Activated CD4-positive, CD25-positive, alpha-beta regulatory T cell treated with anti-CD3 and anti-CD28 coated beads, Interleukin-2, amount 50 U/mL, for 24 hours (primary cell): ENCODE results near the gene MSI2.

Experiments used
- ATAC-seq, 2 donors: fragments of 150-1000 bp; cut with Tn5 transposase; one replicate each; pipeline ENCODE4 v1.10.0; 2021; ENCODE audit warnings: mild to moderate bottlenecking in 1 of 2, moderate library complexity in 1 of 2

Gene MSI2

GRCh38 chr17:57373048-57373447, 116.7 kb downstream of the MSI2 start:
- no peak for ATAC-seq

GRCh38 chr17:57373756-57374155, 117.4 kb downstream of the MSI2 start:
- ATAC-seq = no peak

GRCh38 chr17:57375040-57375769, 118.9 kb downstream of the MSI2 start:
- no peak for ATAC-seq

DNA sequence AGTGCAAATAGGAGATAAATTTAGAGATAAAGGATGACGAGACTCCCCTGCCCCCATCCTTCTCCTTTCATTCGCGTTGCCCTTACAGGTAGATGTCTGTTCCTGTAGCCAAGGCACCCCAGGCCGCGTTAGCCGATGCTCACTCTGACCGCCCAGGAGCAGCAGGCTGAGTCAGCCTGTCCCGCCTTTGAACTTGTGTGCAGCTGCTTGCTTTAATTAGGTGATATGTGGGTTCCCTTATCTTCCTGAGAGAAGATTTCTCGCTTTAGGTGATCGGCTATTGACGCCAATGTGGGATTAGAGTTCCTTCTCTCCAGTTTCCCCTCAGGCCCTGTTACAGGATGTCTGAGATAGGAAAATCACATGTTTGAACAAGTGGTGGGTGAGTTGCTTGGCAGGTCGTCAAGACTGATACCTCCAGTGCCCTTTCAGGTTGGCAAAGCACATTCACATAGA, 119.5 kb downstream of the MSI2 start:
- ATAC-seq = no peak

DNA sequence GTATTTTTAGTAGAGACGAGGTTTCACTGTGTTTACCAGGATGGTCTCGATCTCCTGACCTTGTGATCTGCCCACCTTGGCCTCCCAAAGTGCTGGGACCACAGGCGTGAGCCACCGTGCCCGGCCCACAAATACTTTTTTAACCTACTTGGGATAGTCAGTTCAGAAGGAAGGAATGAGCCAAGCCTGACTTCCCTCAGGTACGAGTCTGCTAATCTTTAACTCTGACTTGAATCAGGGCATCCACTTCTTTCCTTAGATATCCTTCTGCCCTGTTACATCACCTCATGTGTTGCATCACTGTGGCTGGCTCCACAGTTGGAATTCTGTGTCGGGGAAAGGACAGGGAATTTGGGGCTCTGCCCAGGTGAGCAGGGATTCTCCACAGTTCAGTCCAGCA, 120.8 kb downstream of the MSI2 start:
- no peak for ATAC-seq

GRCh38 chr17:57379237-57379894, 123.0 kb downstream of the MSI2 start:
- peak in 1 of 2 donors; percentile 20 for ATAC-seq

DNA sequence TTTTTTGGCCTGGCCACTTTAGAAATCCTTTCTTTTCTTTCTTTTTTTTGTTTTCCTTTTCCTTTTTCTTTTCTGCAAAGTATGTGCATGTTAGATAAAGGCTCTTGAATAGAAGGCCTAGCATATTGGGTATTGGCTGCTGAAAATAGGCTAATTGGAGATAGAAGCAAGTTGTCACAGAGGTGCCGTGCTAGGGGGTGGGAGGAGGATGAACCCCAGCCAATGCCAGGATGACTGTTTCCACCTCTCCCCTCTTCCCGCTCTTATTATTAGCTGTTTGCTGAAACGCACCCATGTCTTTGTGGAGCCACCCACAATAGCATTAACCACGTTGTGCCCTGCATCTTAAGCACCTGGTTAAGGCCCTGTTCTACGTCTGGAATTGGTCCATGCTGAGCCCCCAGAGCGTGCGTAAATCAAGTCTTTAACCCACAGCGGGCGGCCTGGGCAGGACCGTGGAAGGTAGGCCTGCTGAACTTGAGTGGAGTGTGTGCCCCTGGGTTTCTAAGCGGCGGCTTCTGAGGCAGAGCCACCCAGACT, 123.6 kb downstream of the MSI2 start:
- ATAC-seq = no peak

DNA sequence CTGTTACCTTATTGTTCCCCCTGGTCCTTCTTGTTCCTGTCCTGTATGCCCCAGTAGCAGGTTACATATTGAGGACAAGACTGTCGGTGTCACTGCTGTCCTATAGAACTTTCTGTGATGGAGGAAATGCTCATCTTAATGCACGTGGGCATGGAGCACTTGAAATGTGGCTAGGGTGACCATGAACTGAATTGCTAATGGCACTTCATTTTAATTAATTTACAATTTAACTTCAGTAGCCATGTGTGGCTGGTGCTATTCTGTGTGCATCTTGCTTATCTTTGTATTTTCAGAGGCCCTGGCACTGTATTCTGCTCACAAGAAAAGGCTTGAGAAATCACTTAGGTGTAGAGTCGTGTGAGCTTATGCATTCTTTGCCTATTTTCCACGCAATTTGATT, 125.2 kb downstream of the MSI2 start:
- ATAC-seq = no peak

DNA sequence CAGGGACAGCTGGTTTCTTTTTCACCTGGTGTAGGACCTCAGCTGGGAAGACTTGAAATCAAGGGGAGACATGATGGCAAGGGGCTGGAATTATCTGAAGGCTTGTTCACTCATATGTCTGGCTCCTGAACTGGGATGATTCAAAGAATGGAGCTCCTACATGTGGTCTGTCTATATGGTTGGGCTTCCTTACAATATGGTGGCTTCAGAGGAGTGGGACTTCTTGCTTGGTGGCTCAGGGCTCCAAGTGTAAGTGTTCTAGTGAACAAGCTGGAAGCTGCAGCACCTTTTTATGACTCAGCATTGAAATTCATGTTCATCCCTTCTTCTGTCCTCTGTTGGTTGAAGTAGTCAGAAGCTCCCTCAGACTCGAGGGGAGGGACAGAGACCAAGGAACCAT, 127.9 kb downstream of the MSI2 start:
- ATAC-seq = no peak

DNA sequence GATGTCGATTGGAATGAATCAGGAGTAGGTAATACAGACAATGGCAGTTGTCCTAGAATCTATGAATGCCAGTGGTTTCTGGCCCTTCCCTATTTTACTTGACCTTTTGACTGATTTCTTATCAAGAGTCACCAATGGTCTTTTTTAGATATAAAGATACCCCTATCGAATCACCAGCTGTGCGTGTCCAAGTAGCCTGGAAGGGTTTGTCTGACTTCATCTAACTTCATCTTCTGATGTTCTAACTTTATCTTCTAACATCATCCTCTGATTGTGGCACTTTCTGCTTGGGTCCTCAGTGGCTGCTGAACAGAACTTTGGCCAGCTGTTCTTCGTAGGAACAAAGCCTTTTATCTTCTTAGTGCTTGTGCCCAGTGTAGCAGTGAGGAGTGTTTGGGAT, 129.7 kb downstream of the MSI2 start:
- no peak for ATAC-seq

DNA sequence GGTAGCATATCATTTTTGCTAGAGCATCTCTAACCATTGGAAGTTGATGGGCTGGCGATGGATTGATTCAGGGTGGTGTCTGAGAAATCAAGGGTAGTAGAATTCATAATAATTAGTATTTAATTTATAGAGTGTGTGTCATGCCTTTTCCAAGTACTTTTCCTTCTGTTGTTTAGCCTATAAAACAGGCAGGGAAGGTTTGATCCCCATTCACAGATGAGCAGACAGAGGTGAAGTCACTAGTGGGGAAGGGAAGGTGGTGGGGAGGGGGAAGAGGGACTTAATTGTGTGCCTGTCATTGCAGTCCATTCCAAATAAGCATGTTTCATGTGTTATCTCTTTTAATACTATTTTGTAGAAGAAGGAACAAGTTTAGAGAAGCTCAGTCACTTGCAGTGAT, 131.3 kb downstream of the MSI2 start:
- ATAC-seq = no peak

DNA sequence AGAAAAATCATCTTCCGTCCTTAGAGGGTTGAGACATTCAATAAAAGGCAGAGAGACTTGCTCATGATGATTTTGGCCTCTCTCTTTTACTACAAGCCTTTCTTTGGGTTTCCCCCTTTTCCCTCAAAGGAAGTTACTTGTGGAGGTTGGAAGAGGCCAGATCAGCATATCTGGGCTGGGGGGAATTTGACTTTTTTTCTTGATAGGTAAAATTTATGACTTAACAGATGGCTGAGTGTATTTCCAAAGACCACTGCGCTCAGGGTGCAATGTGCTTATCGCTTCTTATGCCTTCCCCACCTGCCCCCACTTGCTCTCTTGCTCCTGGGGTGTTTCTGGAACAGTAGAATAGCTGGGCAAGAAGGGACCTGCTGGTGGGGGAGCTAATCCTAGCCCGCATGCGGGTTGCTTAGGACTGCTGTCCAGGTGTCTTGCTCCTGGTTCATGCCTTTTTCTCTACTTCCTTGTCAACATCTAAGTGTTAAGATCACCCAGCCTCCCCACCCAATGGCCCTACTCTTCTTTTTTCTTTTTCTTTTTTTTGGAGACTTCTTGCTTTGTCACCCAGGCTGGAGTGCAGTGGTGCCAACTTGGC, 131.9 kb downstream of the MSI2 start:
- no peak for ATAC-seq

- no peak for ATAC-seq
Observed at GRCh38 chr17:57389473-57389872, 133.2 kb downstream of the MSI2 start.

DNA sequence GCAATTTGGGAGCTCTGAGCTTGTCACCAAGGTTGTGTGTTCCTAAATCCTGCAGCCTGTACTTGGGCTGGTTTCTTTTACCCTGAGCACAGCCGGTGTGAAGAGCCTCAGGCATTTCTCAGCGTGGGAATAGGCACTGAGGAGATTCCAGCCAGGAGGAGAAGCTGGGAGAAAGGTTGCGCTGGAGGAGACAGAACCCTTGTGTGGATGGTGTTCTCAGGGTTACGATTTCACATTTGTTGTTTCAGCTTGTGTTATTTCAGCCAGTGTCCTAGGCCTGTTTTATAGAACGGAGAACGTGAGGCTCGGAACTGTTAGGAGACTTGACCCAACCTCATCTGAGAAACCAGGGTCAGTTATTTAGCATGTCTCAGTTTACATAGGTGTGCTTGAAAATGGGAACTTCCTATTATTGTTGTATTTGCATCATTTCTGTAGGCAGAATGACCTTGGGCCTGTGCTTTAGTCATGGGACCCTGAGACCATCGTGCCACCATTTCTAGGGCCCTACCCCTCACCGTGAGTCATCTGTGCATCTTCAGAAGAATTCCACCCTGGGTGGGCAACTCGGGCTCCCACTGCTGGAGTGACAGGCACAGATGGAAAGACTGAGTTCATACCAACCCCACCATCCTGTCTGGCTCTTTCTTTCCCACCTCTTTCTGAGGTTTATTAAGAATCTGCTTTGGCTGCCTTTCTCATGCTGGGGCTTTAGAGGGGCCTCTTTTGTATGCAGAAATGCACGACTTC, 134.9 kb downstream of the MSI2 start:
- ATAC-seq = no peak

- no peak for ATAC-seq
Observed at GRCh38 chr17:57391857-57392471, 135.6 kb downstream of the MSI2 start.

DNA sequence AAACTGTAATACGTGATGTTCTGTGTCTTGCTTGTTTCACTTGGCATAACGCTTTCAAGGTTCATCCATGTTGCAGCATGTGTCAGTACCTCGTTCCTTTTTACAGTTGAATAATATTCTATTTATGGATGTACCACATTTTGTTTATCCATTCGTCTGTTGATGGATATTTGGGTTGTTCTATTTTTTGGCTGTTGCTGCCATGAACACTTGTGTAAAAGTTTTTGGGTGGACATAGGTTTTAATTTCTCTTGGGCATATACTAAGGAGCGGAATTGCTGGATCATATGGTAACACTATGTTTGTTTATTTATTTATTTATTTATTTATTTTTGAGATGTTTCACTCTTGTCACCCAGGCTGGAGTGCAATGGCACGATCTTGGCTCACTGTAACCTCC, 137.0 kb downstream of the MSI2 start:
- ATAC-seq = no peak

DNA sequence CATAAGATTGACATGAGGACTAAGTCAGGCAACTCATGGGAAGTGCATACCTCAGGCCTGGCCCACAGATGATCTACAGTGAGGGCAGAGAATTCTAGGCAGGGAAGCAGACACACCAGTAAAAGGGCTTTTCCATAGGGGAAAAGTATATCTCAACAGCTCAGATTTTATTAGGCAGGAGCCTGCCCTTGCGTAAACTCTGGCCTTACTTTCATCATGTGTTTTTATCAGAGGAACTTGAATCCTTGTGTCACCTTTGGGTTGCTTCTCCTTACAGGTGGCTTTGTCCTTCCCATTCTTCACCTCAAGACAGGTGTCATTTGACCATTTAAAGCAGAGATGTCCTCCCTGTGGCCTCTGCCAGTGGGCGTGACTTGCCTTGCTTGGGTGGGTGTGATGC, 138.1 kb downstream of the MSI2 start:
- ATAC-seq = no peak

DNA sequence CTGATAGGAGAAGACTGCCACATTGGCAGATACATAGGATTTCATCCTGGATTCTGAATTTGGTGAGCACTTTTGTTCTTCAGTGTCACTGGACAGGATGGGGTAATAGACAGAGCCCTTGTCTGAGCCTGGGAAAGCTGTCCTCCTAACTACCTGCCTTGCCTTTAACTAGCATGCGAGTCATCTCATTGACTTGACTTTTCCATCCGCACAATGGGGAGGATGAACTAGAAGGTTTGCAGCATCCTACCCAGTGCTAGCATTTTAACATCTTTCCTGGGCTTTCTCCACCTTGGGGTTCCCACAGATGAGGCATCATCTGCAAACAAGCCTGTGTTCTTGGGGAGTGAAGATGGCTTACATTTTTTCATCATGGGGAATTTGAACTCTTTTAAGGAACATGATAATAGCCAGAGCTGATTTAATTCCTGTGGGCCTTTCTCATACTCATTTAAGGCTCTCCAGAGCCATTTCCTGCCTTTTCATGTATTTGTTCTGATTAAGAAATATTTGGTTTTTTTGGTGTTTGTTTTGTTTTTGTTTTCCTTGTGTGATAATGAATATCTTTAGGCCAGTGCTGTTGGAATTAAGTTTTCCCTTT, 139.5 kb downstream of the MSI2 start:
- no peak for ATAC-seq

GRCh38 chr17:57396511-57396921, 140.2 kb downstream of the MSI2 start:
- ATAC-seq = no peak

DNA sequence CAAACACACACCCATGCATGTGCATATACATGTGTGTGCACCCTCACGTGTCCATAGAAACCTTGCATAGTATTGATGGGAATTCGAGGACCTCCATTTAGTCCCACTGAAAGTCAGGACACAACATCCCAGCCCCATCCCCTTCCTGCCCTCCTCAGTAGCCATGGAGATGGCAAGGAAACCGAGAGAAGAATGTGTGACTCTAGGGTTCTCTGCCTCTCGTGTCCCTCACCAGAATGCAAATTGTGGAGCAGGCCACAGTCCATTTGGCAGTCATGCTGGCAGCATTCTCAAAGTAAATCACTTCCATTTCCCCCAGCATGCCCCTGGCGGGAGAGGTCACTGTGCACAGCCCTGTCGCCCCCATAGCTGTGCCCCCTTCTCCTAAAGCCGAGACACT, 141.1 kb downstream of the MSI2 start:
- no peak for ATAC-seq

DNA sequence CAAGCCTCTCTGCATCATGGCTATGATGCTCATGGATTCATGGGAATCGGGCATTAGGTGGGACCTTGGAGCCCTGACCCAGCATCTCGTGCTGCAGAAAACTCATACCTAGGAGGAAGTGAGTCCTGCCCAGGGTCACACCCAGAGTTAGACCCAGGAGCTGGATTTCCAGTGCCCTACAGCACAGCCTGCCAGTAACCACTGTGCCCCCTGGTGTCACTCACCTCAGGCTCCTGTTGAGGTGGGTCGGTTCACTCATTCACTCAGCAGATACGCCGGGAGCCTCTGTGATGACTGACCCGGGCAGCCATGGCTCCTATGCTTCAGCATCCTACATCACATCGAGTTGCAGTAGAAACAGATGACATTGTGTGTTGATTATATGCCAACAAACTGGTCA, 143.4 kb downstream of the MSI2 start:
- no peak for ATAC-seq

DNA sequence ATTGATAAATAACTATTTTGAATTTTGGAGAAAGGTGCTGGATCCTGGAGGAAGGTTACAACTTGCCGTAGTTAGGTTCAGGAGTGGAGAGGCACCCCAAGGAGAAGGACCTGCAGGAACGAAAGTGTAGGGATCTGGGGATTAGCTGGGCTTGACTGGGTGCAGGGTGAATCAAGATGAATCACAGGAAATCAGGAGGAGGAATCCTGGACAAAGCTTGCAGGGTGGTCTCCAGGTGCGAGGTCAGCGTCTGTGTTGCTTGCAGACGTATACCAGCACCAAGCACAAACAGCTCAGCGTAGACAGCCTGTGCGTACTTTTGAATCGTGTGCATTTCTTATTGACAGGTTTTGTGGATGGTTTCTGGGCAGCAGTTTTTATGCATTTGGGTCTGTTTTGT, 144.3 kb downstream of the MSI2 start:
- ATAC-seq = no peak
